WTC11 (cell line): ENCODE results near the gene OR10G4.

Experiments used
- AR ChIP-seq: fragments of 250-450 bp; sonication (Bioruptor Pico); IDR thresholded peaks from 2 replicates; pipeline ENCODE4 v1.9.0; 2021; ENCODE audit warnings: mild to moderate bottlenecking
- ATF2 ChIP-seq: sonication (generic); formaldehyde crosslinking; IDR thresholded peaks from 2 replicates; pipeline ENCODE4 v1.8.1; 2022; ENCODE audit warnings: low read depth, missing genetic modification reagents, borderline replicate concordance
- CTCF ChIP-seq: fragments of 200-600 bp; IDR thresholded peaks from 2 replicates; pipeline ENCODE4 v1.8.0; 2022; ENCODE audit warnings: antibody characterized with exemption
- JUN ChIP-seq: sonication (generic); formaldehyde crosslinking; IDR thresholded peaks from 2 replicates; pipeline ENCODE4 v1.8.0; 2023; ENCODE audit warnings: mild to moderate bottlenecking, missing genetic modification reagents
- MAX ChIP-seq: sonication (generic); formaldehyde crosslinking; IDR thresholded peaks from 2 replicates; pipeline ENCODE4 v1.8.0; 2022; ENCODE audit warnings: mild to moderate bottlenecking, missing genetic modification reagents
- MYBL2 ChIP-seq: sonication (generic); formaldehyde crosslinking; IDR thresholded peaks from 2 replicates; pipeline ENCODE4 v1.8.1; 2023; ENCODE audit warnings: mild to moderate bottlenecking, moderate library complexity, missing genetic modification reagents
- NR1H2 ChIP-seq: sonication (generic); formaldehyde crosslinking; IDR thresholded peaks from 2 replicates; pipeline ENCODE4 v1.9.0; 2021; ENCODE audit warnings: mild to moderate bottlenecking, moderate library complexity, missing genetic modification reagents
- USF2 ChIP-seq: sonication (generic); formaldehyde crosslinking; IDR thresholded peaks from 2 replicates; pipeline ENCODE4 v1.8.1; 2023; ENCODE audit warnings: mild to moderate bottlenecking, missing genetic modification reagents, moderate library complexity

- TF ChIP-seq MAX (no peak), CTCF (no peak), ATF2 (CRISPR knock-in tag) (no peak), MYBL2 (CRISPR knock-in tag) (no peak), USF2 (CRISPR knock-in tag) (no peak), NR1H2 (CRISPR knock-in tag) (no peak), AR (CRISPR knock-in tag) (no peak), JUN (CRISPR knock-in tag) (no peak)
Observed at GRCh38 chr11:124041254-124041653, 28.5 kb downstream of the OR10G4 start, which contains the start of gene OR10G7.
